GM10248 (cell line): ENCODE measurements around the gene NFYA.
A peak's percentile ranks its signal among the peaks of the same experiment; 100 is the strongest.

Experiments
- CTCF ChIA-PET: fragments of 300-600 bp; sonication (Branson Sonifier 250); formaldehyde crosslinking; extraction: SDS; loops from one replicate; lab custom pipeline; 2021; ENCODE audit warnings: antibody characterized with exemption; lab: Yijun Ruan, JAX
- POLR2A ChIA-PET: fragments of 350-650 bp; sonication (Branson Sonifier 250); formaldehyde crosslinking; extraction: SDS; loops from one replicate; lab custom pipeline; 2020; ENCODE audit warnings: antibody characterized with exemption; lab: Yijun Ruan, JAX
- DNase-seq: peaks from one replicate; pipeline ENCODE4 v3.0.0; 2012; ENCODE audit errors: extremely low spot score
- TF ChIP-seq, protein P1 (sequence below): IDR thresholded peaks from 2 replicates; pipeline ENCODE4 v1.5.1; 2012; ENCODE audit warnings: mild to moderate bottlenecking, low read depth; ENCODE audit errors: extremely low read depth, missing control alignments, control extremely low read depth

The NFYA gene

DNA sequence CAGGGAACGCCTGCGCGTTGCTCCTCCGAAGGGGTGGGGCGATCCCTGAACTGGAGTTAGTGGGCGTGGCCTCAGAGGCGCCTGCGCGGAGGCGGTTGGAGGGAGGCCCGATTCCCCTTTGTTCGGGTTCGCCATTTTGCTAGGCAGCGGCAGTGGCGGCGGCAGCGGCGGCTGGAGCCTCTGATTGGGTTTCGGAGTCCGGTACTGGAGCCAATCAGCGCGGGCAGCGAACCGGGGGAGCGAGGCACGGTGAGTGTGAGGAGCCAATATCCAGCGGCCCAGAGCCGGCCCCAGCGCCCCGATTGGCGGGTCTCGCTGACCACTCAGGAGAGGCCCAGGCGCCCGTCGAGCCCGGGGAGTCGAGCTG, at the start of gene NFYA:
NFYA (plus strand) TSS at position 139 of the 367 bp plus-strand sequence. CDS start 6,116 bp downstream, outside the sequence.
- TF ChIP-seq, protein P1, sequence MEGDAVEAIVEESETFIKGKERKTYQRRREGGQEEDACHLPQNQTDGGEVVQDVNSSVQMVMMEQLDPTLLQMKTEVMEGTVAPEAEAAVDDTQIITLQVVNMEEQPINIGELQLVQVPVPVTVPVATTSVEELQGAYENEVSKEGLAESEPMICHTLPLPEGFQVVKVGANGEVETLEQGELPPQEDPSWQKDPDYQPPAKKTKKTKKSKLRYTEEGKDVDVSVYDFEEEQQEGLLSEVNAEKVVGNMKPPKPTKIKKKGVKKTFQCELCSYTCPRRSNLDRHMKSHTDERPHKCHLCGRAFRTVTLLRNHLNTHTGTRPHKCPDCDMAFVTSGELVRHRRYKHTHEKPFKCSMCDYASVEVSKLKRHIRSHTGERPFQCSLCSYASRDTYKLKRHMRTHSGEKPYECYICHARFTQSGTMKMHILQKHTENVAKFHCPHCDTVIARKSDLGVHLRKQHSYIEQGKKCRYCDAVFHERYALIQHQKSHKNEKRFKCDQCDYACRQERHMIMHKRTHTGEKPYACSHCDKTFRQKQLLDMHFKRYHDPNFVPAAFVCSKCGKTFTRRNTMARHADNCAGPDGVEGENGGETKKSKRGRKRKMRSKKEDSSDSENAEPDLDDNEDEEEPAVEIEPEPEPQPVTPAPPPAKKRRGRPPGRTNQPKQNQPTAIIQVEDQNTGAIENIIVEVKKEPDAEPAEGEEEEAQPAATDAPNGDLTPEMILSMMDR: no peak
- ChIA-PET POLR2A (interaction anchor here (0.7 to 0.8 kb wide), 2 partner anchors 262 to 1736 kb away, joined by 3 to 4 read pairs; partner anchors contain the start of gene NCR2), CTCF (interaction anchor here (0.6 to 1.3 kb wide), 5 partner anchors 13 to 109 kb away, joined by 3 to 4 read pairs (median 3); no protein-coding TSS in a partner anchor)
- no peak for DNase-seq

DNA sequence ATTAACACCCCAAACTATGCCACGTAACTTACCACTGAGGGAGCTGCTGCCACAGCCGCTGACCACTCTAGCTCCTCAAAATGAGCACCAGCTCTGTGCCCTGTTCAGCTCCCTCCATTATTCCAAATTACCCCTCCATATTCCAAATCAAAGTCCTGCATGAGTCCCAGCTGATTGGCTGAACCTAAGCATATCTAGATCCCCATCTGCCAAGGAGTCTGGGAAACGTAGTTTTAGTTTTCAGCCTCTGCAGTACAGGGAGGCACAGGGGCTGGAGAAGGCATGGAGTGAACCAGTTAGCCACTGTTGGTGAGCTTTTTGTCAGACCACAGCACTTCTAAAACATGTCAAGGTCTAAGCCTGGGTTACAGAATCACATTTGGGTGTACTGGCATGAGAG, 49.7 kb upstream of the NFYA start:
- ChIA-PET POLR2A (no interaction called here), CTCF (interaction anchor here (2.6 to 11.8 kb wide), 2 partner anchors 18 to 24 kb away, joined by 7 to 169 read pairs; partner anchors contain the start of genes TSPO2 and UNC5CL)
- TF ChIP-seq, protein P1: no peak
- DNase-seq: no peak

DNA sequence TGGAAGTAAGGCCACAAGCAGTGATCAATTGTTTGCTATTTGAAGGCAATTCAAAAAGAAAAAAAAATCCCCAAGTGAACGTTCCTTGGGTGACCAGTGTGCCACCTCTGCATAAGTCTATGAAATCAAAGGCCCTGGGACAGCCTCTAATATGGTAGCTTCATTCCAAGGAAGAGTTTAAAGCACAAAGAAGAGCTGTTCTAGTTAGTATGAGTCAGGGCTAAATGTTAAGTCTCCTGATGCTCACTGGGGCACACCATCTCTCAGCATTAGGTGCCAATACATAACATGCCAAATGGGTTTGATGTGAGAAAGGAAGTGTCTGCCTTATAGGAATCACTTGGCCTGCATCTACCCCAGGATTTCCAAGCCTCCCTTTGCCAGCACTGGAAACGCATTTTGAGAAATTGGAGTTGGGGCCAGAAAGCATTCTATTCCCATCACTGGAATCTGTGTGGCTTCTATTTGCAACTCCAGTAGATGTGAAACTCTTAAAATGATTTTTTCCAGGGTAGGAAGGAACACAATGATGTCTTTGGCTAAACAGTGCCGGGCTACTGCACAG, 46.7 kb upstream of the NFYA start:
- TF ChIP-seq, protein P1: no peak
- DNase-seq: no peak
- CTCF ChIA-PET: interaction anchor here (0.7 to 11.8 kb wide), 12 partner anchors 9 to 1677 kb away, joined by 3 to 169 read pairs (median 9); partner anchors contain the start of genes APOBEC2, TSPO2 and UNC5CL
- POLR2A ChIA-PET: no interaction called here

DNA sequence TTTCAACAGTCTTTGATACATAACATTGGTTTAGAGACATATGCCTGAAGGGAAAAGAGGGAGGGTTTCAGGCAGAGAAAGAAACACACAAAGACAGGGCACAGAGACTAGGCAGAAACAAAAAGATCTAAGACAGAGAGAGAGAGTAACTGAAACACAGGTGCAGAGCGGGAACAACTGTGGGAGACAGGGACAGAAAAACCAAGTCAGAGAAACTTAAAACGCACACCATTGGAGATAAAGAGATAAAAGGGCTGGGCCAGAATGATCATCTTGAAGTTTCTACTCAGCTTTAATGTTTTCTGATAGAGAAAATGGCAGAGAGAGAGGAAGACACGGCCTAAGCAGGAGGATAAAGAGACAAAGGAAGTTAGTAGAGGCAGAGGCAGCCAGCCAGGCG, 45.5 kb upstream of the NFYA start:
- POLR2A ChIA-PET: no interaction called here

DNA sequence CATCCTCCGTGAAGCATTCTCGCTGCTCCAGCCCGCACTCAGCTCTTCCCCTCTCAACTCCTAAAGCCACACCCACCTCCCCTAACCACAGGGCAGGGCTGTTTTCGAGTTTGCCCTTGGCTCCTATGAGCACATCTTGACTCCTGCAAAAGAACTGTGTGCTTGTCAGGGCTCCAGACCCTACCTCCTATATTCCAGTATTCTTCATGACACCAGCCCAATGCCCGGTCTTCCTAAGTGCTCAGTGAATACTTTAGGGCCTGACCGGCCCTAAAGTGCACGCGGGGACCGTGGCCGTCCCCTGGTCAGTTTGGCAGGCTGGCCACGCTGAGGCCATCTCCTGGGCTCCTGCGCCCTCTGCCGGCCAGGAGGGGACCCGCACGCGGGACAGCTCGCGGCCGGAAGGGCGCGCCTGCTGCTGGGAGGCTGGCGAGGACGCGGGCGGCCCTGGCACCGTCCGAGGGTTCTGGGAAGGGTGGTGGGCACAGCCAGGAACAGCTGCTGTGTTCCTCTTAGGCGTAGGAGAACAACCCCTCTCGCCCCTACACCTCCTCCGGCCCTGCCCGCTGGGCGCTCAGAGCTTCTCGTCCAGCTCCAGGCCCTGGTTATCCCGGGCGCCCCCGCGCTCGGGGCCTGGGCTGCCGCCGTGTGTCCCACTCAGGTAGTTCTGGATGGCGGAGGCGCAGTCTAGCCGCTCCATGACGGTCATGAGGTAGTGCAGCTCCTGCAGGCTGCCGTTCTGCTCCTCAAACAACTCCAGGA, 44.8 kb upstream of the NFYA start:
- ChIA-PET POLR2A (interaction anchor here (0.5 kb wide), 1 partner anchor 11 kb away, joined by 3 read pairs; no protein-coding TSS in a partner anchor), CTCF (interaction anchor here (0.7 to 11.8 kb wide), 42 partner anchors 11 to 1668 kb away, joined by 3 to 169 read pairs (median 3); partner anchors contain the start of genes APOBEC2, TSPO2 and UNC5CL)
- TF ChIP-seq, protein P1: peak; percentile 99
- peak; percentile 91 for DNase-seq

More for the DNA sequence above, 45.5 kb upstream of the NFYA start:
- CTCF ChIA-PET: interaction anchor here (0.9 to 11.8 kb wide), 29 partner anchors 10 to 1678 kb away, joined by 3 to 169 read pairs (median 5); partner anchors contain the start of genes APOBEC2, TSPO2 and UNC5CL
- TF ChIP-seq, protein P1: no peak
- DNase-seq: no peak
